GM12872 (cell line): ENCODE results near the gene BRF1.

Experiments used
- TF ChIP-seq, protein P1 (sequence below): IDR thresholded peaks from 3 replicates; pipeline ENCODE4 v1.5.1; 2011; ENCODE audit warnings: low read depth, mild to moderate bottlenecking, low read length, moderate library complexity; ENCODE audit not compliant: insufficient read depth

The BRF1 gene

DNA sequence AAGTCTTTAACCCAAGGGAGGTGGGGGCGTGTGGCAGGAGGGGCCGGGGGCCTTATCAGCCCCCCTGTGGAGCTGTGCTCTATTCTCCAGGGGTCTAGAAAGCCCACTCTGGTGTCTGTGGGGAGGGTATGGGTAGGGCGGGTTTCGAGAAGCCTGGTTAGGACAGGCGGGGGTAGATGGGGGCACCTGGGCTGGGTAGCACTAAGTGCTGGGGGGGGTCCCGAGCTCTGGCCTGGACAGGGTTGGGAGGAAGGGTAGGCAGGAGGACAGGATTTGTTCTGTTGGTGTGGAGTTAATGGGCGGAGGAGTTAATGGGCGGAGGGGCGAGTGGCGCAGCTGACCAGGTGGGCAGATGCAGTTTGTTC, 15.8 kb upstream of the BRF1 start:
- TF ChIP-seq, protein P1, sequence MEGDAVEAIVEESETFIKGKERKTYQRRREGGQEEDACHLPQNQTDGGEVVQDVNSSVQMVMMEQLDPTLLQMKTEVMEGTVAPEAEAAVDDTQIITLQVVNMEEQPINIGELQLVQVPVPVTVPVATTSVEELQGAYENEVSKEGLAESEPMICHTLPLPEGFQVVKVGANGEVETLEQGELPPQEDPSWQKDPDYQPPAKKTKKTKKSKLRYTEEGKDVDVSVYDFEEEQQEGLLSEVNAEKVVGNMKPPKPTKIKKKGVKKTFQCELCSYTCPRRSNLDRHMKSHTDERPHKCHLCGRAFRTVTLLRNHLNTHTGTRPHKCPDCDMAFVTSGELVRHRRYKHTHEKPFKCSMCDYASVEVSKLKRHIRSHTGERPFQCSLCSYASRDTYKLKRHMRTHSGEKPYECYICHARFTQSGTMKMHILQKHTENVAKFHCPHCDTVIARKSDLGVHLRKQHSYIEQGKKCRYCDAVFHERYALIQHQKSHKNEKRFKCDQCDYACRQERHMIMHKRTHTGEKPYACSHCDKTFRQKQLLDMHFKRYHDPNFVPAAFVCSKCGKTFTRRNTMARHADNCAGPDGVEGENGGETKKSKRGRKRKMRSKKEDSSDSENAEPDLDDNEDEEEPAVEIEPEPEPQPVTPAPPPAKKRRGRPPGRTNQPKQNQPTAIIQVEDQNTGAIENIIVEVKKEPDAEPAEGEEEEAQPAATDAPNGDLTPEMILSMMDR = no peak

- TF ChIP-seq, protein P1 = no peak
Measured at GRCh38 chr14:105315941-105316576, 15.3 kb upstream of the BRF1 start.

- TF ChIP-seq, protein P1 = no peak
Measured at GRCh38 chr14:105315211-105315721, 14.5 kb upstream of the BRF1 start.

DNA sequence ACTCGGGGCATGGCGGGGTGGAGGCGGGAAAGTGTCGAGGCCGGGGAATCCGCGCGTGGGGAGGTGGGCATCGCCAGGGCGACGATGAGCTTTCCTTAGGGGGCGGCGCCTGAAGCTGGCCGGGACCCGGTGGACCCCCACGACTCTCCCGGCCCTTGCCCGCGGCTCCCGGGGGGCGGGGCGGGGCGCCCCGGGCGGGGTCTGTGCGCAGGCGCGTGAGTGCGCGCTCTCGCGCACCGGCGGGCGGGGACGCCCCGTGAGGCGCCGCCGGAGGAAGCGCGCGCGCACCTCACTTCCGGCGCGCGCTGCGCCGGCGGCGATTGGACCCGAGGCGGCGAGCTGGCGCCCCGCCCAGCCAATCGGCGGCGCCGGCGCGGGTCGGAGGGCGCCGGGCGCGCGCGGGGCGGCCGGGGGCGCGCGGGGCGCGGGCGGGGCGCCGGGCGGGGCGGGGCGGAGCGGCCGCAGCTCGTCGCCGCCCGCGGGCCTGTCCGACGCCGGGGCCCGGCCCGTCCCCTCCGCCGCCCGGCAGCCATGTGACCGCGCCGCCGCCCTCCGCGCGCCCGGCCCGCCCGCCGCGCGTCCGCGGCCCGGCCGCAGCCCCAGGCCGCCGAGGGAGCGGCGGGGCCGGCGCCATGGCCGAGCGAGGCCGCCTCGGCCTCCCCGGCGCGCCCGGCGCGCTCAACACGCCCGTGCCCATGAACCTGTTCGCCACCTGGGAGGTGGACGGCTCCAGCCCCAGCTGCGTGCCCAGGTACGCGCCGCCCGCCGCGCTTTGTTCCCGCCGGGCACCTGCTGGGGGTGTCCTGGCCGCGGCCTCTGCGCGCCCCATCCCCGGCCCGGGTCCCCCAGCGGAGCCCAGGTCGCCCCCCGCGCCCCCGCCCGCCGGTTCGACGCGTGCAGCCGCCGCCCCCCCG, 13.7 kb upstream of the BRF1 start, which contains the start of gene PACS2:
PACS2 (plus strand) TSS at position 462 of the 914 bp plus-strand sequence; CDS start at position 633, 171 bp downstream.
- TF ChIP-seq, protein P1 = no peak

GRCh38 chr14:105313381-105314286, 12.8 kb upstream of the BRF1 start:
- TF ChIP-seq, protein P1 = no peak

DNA sequence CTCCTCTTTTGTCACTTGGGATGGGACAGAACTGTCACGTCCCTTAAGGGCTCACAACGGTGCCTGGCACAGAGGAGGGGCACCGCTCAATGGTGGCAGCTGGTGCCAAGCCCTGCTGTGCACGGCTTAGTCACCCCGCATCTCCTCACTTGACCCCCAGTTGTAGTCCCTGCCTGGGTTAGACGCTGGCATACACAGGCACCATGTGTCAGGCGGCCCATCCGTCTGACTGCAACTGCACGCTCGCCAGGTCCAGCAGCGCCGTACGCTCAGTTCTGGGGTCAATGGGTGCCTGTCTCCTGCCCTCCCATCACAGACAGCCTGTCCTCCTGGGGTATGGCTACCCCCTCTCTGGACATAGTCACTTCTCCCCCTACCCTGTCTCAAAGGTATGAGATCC, 12.2 kb upstream of the BRF1 start:
- TF ChIP-seq, protein P1 = no peak
